ENCODE data around the gene DACT3. TPM values are rescaled to one million over a fixed set of nuclear protein-coding genes. Genes with fewer than 3 reads are reported as not detected.

DACT3 gene
- polyA plus RNA-seq, 1 experiment, result 7.1 TPM

DNA sequence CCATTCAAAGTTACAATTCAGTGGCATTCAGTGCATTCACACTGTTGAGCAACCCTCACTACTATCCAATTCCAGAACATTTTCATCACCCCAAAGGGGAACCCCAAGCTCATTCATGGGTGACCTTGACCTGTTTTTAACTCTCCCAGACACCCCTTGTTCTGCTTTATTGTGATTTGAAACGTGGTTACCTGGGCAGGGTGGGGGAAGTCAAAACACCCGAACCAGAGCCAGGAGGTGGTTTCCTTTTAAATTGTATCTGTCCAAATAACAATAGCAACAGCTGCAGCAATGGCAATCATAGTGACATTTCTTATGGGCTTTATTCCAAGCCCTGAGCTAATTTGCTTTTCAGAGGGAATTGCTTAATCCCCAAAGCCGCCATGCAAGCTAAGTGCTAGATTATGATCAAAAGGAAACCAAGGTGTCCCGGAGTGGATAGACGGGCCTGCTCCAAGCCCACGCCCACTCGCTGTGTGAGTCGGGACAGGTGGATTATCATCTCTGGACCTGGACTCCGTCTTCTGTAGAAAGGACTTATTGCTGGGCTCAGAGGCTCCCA, 42.2 kb downstream of the DACT3 start:
- CTCF ChIA-PET, result interaction anchor here (1.2 to 22.7 kb wide), 4 partner anchors 10 to 110 kb away, joined by 4 to 347 read pairs (median 6); partner anchors contain the start of gene DACT3
- POLR2A ChIA-PET, result interaction anchor here (0.5 to 0.6 kb wide), 2 partner anchors 54 to 93 kb away, joined by 3 to 5 read pairs; no protein-coding TSS in a partner anchor
- no peak for TF ChIP-seq CTCF (IDR thresholded peaks at IDR 0.05; ENCODE audit: insufficient read depth, low read depth, low read length)
- Histone ChIP-seq H3K27me3 (ENCODE audit: control insufficient read depth, insufficient read depth, low read length) (no peaks in the 10 kb centered on the region), H3K4me3 (ENCODE audit: low read depth, low read length) (no peak overlapping the region), H3K36me3 (ENCODE audit: control insufficient read depth, insufficient read depth, low read length) (no peaks in the 10 kb centered on the region)
- no peak for DNase-seq (ENCODE audit: low read depth)

DNA sequence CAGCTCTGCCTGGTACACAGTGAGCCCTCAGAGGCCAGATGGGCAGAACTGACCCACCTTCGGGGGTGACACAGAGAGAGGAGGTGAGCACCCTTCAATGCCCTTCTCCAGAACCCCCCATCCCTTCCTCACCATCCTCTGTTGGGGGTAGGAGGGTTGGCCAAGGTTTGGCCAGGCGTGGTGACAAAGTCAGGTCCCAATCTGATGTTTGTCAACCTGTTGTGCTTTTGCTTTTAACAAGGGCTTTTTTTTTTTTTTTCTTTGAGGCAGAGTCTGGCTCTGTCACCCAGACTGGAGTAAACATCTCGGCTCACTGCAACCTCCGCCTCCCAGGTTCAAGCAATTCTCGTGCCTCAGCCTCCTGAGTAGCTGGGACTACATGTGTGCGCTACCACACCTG, 43.4 kb downstream of the DACT3 start:
- Histone ChIP-seq H3K27me3 (ENCODE audit: control insufficient read depth, insufficient read depth, low read length) (no peaks in the 10 kb centered on the region), H3K36me3 (ENCODE audit: control insufficient read depth, insufficient read depth, low read length) (no peaks in the 10 kb centered on the region), H3K4me3 (ENCODE audit: low read depth, low read length) (no peak overlapping the region)
- DNase-seq (ENCODE audit: low read depth), result no peak
- ChIA-PET POLR2A (interaction anchor here (1.5 kb wide), 1 partner anchor 44 kb away, joined by 11 read pairs; the partner anchor contains the start of gene DACT3), CTCF (interaction anchor here (0.9 to 22.7 kb wide), 9 partner anchors 9 to 111 kb away, joined by 3 to 347 read pairs (median 5); partner anchors contain the start of genes CALM3 and DACT3)
- no peak for TF ChIP-seq CTCF (IDR thresholded peaks at IDR 0.05; ENCODE audit: insufficient read depth, low read depth, low read length)

GRCh38 chr19:46616631-46617322, 44.2 kb downstream of the DACT3 start:
- no peak for DNase-seq (ENCODE audit: low read depth)
- CTCF ChIA-PET, result interaction anchor here (1.1 to 22.7 kb wide), 7 partner anchors 10 to 87 kb away, joined by 3 to 347 read pairs (median 5); partner anchors contain the start of genes CALM3 and DACT3
- no peak overlapping the region for H3K4me3 ChIP-seq (ENCODE audit: low read depth, low read length)
- POLR2A ChIA-PET, result interaction anchor here (0.6 to 1.5 kb wide), 2 partner anchors 15 to 45 kb away, joined by 3 to 11 read pairs; partner anchors contain the start of gene DACT3
- no peaks in the 10 kb centered on the region; the same call in 1 of the 2 replicates for H3K36me3 ChIP-seq (ENCODE audit: control insufficient read depth, insufficient read depth, low read length)
- peak; percentile 55 for TF ChIP-seq CTCF (IDR thresholded peaks at IDR 0.05; ENCODE audit: insufficient read depth, low read depth, low read length)
- no peaks in the 10 kb centered on the region for H3K27me3 ChIP-seq (ENCODE audit: control insufficient read depth, insufficient read depth, low read length)

- ChIA-PET CTCF (interaction anchor here (2.1 to 22.7 kb wide), 7 partner anchors 9 to 86 kb away, joined by 5 to 347 read pairs (median 15); partner anchors contain the start of genes CALM3, DACT3 and PTGIR), POLR2A (no interaction called here)
- Histone ChIP-seq H3K4me3 (ENCODE audit: low read depth, low read length) (no peak overlapping the region), H3K36me3 (ENCODE audit: control insufficient read depth, insufficient read depth, low read length) (peaks cover 2% of the 10 kb centered on the region; the same call in 1 of the 2 replicates), H3K27me3 (ENCODE audit: control insufficient read depth, insufficient read depth, low read length) (no peaks in the 10 kb centered on the region)
- no peak for TF ChIP-seq CTCF (IDR thresholded peaks at IDR 0.05; ENCODE audit: insufficient read depth, low read depth, low read length)
- DNase-seq (ENCODE audit: low read depth), result no peak
Measured at GRCh38 chr19:46615966-46616365, 45.0 kb downstream of the DACT3 start.
